NCI-H1092 (cell line): Measurements from ENCODE around the gene PCDH12.

Experiments
- DNase-seq: peaks from one replicate; lab custom pipeline; 2025; lab: John Stamatoyannopoulos, UW

PCDH12 gene

GRCh38 chr5:141958113-141958512 lies at the start of gene PCDH12:
PCDH12 (minus strand) TSS chr5:141958202; CDS start chr5:141957851, 351 bp downstream.
- no peak for DNase-seq

DNA sequence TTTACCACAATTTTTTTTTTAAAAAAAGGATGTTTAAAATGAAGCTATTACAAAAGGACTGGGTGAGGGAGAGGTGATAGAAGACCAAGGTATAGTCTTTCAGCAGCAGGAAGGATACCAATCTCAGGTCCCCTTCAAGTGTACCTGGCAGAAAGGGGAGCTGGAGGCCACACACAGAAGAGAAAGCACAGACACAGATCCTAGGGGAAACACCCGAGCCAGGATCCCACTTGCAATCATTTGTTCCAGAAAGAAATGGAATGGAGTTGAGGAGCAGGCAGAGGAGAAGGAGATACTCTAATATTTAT lies 49.2 kb upstream of the PCDH12 start:
- DNase-seq, result no peak

GRCh38 chr5:142006363-142007236 lies 48.6 kb upstream of the PCDH12 start:
- DNase-seq, result no peak

- no peak for DNase-seq
These were observed 45.3 kb upstream of the PCDH12 start for GRCh38 chr5:142003266-142003800.

DNA sequence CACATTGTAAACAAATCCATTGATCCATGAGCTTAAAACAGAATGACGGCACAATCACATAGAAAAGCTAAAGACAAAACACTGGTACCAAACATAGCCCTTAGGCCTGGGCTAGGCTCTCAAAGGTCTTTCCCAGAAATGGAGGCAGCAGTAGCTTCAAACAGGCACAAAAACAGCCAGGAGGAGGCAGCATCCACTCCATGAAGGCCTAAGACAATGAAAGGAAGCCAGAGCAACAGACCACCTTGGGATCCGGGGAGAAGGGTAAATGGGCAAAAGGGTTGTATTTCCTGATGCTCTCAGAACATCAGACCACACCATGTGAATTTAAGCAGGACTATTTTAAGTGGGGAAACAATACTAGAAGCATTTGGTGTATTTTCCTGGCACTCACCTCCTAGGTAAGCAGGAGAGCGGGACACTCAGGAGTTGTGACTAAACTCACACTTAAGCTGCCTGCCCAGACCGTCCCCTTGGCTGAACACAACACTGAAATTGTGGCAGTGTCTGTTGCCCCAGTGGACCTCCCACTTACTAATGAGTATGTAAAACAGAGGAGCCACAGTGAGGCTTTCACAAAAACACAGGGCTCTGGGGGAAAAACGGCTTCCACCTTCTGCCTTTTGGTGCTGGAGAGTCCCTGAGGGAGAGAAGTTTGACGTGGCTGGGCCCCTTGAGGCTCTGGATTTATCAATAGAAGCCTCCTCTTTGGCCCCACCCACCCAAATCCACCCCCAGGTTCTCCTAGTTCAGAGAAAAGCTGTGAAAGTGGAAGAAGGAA lies 42.9 kb upstream of the PCDH12 start:
- no peak for DNase-seq

- DNase-seq, result no peak
These were observed 42.2 kb upstream of the PCDH12 start for GRCh38 chr5:142000173-142000572.

- DNase-seq, result no peak
These were observed 39.5 kb upstream of the PCDH12 start for GRCh38 chr5:141997358-141997960.

GRCh38 chr5:141995656-141996055 lies 37.7 kb upstream of the PCDH12 start:
- DNase-seq, result no peak

- DNase-seq, result no peak
These were observed 36.6 kb upstream of the PCDH12 start for GRCh38 chr5:141994511-141995136.

GRCh38 chr5:141992349-141992963 lies 34.5 kb upstream of the PCDH12 start:
- DNase-seq, result peak; percentile 43

- DNase-seq, result no peak
These were observed 31.7 kb upstream of the PCDH12 start for GRCh38 chr5:141989720-141990119.

- DNase-seq, result no peak
These were observed 28.1 kb upstream of the PCDH12 start for GRCh38 chr5:141986072-141986471.

DNA sequence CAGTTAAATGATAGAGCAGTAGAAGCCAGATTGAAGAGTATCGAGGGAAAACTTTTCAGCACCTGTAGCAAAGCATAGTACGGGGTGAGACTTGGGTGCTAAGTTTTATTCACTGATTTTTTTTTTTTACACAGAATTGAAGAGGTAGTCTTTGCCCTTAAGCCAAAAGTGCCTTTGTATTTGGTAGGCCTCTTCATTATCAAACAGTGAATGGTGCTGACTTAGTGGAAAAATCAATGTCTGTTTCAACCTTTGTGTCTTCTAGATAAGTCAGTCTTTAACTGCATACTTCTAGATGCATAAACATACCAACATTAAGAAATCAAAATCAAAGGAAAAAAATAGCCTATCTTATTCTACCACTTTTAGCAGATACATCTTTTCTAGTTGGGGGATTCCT lies 24.6 kb upstream of the PCDH12 start:
- no peak for DNase-seq

- no peak for DNase-seq
These were observed 20.4 kb upstream of the PCDH12 start for GRCh38 chr5:141978389-141978788.

GRCh38 chr5:141976176-141976575 lies 18.2 kb upstream of the PCDH12 start:
- DNase-seq, result no peak

GRCh38 chr5:141973871-141974595 lies 16.0 kb upstream of the PCDH12 start:
- no peak for DNase-seq

DNA sequence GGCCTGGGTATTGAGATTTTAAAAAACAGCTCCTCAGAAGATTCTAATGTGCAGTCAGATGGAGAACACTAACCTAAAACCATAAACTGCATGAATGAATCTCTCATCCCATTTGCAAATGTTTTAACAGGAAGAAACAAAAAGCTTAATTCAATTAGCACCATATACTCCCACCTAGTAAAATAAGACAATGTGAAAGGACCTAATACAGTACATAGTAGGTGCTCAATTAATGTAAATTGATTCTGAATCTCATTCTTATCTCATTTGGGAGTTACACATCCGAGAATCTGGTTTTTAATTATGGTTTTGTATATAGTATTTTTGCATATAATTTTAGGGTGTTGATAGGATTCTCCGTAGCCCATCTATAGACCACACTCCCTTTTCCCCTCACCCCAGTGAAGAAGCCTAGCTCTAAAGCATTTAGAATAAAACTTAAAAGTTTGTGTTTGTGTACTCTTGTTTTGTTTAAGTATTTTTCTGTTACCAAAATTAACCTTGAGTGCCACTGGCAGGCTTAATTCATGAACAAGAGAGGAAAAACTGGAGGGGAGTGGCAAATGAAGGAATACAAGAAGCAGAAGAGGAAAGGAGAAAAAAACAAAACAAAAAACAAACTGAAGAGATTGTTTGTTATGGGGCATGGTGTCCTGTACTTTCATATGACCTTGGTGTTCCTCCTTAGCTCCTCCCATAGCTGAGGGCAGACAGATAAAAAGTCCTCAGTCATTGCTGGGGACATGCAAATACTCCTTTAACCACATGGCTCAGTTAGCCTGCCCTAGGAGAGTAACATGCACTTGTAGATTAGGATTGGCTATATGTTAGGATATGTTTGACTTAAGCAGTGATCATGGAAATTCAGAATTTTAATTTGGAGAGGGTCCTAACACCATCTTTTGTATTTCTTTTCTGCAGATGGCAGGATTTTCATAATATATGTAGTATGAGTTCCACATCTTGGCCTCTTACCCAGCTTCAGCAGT lies 12.1 kb upstream of the PCDH12 start:
- no peak for DNase-seq

GRCh38 chr5:141968914-141969608 lies 11.1 kb upstream of the PCDH12 start, which contains the start of gene RNF14:
RNF14 (plus strand) TSS chr5:141969105; CDS start chr5:141973589, 4,484 bp downstream.
- DNase-seq, result peak; percentile 82

DNA sequence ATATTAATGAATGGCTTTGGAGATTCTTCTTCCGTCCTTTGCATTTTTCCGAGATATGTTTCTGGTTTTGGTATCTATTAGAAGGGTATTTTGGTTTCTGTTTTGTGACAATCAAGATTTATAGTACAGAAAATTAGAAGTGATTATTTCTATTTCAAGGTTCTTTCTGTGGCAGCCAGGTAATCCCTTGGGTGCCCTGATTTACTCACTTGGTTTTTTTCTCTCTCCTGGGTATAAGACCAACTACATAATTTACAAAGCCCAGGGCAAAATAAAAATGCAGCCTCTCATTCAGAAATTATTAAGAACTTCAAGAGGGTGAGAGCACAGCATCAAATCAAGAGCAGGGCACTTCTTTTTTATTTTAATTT lies 8.9 kb upstream of the PCDH12 start:
- no peak for DNase-seq
